ENCODE data around the gene SLC35B3.

DNA sequence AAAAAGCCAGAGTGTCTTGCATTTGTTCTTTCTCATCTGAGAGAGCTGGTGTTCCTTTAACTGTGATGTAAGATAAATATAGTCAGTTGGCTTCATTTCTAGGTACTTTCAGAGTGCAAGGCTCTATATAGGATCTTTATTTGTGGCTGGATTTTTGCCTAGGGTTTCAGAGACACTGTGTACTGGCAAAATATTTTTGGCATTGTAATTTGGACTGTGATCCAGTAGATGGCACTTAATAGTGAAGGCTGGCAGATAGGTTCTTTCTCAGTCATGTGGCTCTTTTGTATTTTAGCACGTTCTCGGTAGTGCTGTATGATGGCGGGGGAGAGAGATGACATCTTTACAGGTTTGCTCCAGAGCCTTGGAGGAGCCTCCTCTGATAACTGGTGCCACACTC, 26.8 kb upstream of the SLC35B3 start:
- no peak for TF ChIP-seq POLR2A (IDR thresholded peaks at IDR 0.05; ENCODE audit: low read length)
- no peak for TF ChIP-seq GATA1 (IDR thresholded peaks at IDR 0.05; ENCODE audit: low read depth, low read length)

All from erythroblast (primary cell).